ENCODE measurements around the gene TMEM82. TPM values are rescaled to one million over a fixed set of nuclear protein-coding genes. Genes with fewer than 3 reads are reported as not detected.

TMEM82 gene
- total RNA-seq, 1 donor from 2014 or later, result not detected

- Mint-ChIP-seq H3K36me3 (ENCODE audit: low read depth) (peaks cover 13% of the 10 kb centered on the region), H3K27me3 (ENCODE audit: low read depth) (no peaks in the 10 kb centered on the region), H3K4me3 (ENCODE audit: unreplicated experiment) (peak overlapping the region; percentile 92), H3K27ac (ENCODE audit: unreplicated experiment) (peak overlapping the region; percentile 95), H3K9me3 (ENCODE audit: low read depth) (no peaks in the 10 kb centered on the region), H3K4me1 (ENCODE audit: low read depth) (peaks cover 61% of the 10 kb centered on the region)
- DNase-seq (ENCODE audit: low spot score), result no peak
- peak; percentile 11 for TF ChIP-seq CTCF (IDR thresholded peaks at IDR 0.05)
These were observed 16.8 kb downstream of the TMEM82 start for GRCh38 chr1:15758953-15759661.

DNA sequence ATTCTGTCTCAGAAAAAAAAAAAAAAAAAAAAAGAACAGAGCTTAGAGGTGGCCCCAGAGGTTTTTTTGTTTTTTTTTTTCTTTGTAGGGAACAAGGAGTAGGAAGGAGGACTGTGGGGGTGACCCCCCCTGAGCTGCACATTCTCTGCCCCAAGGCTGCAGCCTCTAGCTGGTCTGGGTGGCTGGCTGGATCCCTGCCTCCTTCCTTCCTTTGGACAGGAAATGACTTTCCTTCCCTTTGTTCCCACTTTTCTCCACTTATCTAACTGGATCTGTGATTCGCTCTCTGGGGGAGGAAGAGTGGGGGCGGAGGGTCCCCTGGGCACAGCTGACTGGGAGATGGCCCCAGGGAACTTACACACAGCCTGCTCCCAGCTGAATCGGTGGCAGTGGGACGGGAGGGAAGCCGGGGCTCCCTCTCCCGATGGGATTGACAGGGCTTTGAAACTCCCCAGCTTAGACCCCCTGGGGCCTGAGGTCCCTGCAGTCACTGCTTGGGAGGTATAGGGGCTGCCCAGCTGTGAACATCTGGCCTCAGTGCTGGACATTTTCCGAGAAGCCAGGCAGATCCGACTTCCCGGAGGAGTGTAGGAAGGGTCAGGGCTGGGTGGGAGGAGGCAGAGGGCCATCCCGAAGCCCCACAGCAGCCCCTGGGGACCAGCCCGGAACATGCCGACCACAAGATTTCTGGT is 18.4 kb downstream of the TMEM82 start:
- peak overlapping the region; percentile 95 for H3K27ac Mint-ChIP-seq (ENCODE audit: unreplicated experiment)
- H3K9me3 Mint-ChIP-seq (ENCODE audit: low read depth), result no peaks in the 10 kb centered on the region
- H3K27me3 Mint-ChIP-seq (ENCODE audit: low read depth), result no peaks in the 10 kb centered on the region
- peak overlapping the region; percentile 92 for H3K4me3 Mint-ChIP-seq (ENCODE audit: unreplicated experiment)
- no peak for DNase-seq (ENCODE audit: low spot score)
- peaks cover 25% of the 10 kb centered on the region for H3K36me3 Mint-ChIP-seq (ENCODE audit: low read depth)
- peak; percentile 11 for TF ChIP-seq CTCF (IDR thresholded peaks at IDR 0.05)
- peaks cover 68% of the 10 kb centered on the region for H3K4me1 Mint-ChIP-seq (ENCODE audit: low read depth)

- H3K36me3 Mint-ChIP-seq (ENCODE audit: low read depth), result peaks cover 30% of the 10 kb centered on the region
- no peak for DNase-seq (ENCODE audit: low spot score)
These were observed 19.2 kb downstream of the TMEM82 start for GRCh38 chr1:15761366-15762128.

GRCh38 chr1:15762546-15762945 is 20.2 kb downstream of the TMEM82 start:
- Mint-ChIP-seq H3K27ac (ENCODE audit: unreplicated experiment) (peak overlapping the region; percentile 65), H3K4me1 (ENCODE audit: low read depth) (peaks cover 55% of the 10 kb centered on the region), H3K9me3 (ENCODE audit: low read depth) (no peaks in the 10 kb centered on the region), H3K27me3 (ENCODE audit: low read depth) (no peaks in the 10 kb centered on the region), H3K4me3 (ENCODE audit: unreplicated experiment) (peak overlapping the region; percentile 92), H3K36me3 (ENCODE audit: low read depth) (peaks cover 30% of the 10 kb centered on the region)
- TF ChIP-seq CTCF (IDR thresholded peaks at IDR 0.05), result no peak
- no peak for DNase-seq (ENCODE audit: low spot score)

More at GRCh38 chr1:15761366-15762128, 19.2 kb downstream of the TMEM82 start:
- no peak for TF ChIP-seq CTCF (IDR thresholded peaks at IDR 0.05)
- Mint-ChIP-seq H3K9me3 (ENCODE audit: low read depth) (no peaks in the 10 kb centered on the region), H3K4me3 (ENCODE audit: unreplicated experiment) (peak overlapping the region; percentile 92), H3K27me3 (ENCODE audit: low read depth) (no peaks in the 10 kb centered on the region), H3K4me1 (ENCODE audit: low read depth) (peaks cover 65% of the 10 kb centered on the region), H3K27ac (ENCODE audit: unreplicated experiment) (peak overlapping the region; percentile 95)

- Mint-ChIP-seq H3K36me3 (ENCODE audit: low read depth) (peaks cover 34% of the 10 kb centered on the region), H3K4me3 (ENCODE audit: unreplicated experiment) (peak overlapping the region; percentile 57)
These were observed 22.0 kb downstream of the TMEM82 start for GRCh38 chr1:15764269-15764764.

More at GRCh38 chr1:15764269-15764764, 22.0 kb downstream of the TMEM82 start:
- Mint-ChIP-seq H3K9me3 (ENCODE audit: low read depth) (no peaks in the 10 kb centered on the region), H3K27me3 (ENCODE audit: low read depth) (no peaks in the 10 kb centered on the region), H3K4me1 (ENCODE audit: low read depth) (peaks cover 52% of the 10 kb centered on the region), H3K27ac (ENCODE audit: unreplicated experiment) (peak overlapping the region; percentile 61)
- DNase-seq (ENCODE audit: low spot score), result no peak
- TF ChIP-seq CTCF (IDR thresholded peaks at IDR 0.05), result no peak
